ENCODE data around the gene CAMLG. TPM values are rescaled to one million over a fixed set of nuclear protein-coding genes. Genes with fewer than 3 reads are reported as not detected.
A peak's percentile ranks its signal among the peaks of the same experiment; 100 is the strongest.

The CAMLG gene
- polyA plus RNA-seq (2012; rRNA removed), result 11.9 and 16.9 TPM in 2 replicates
- polyA plus RNA-seq (2012; cell fraction: cytosol; rRNA removed), result 24.7 and 29.6 TPM in 2 replicates
- 4.4 and 6.8 TPM in 2 replicates for polyA plus RNA-seq (2012; cell fraction: nucleus; rRNA removed)

DNA sequence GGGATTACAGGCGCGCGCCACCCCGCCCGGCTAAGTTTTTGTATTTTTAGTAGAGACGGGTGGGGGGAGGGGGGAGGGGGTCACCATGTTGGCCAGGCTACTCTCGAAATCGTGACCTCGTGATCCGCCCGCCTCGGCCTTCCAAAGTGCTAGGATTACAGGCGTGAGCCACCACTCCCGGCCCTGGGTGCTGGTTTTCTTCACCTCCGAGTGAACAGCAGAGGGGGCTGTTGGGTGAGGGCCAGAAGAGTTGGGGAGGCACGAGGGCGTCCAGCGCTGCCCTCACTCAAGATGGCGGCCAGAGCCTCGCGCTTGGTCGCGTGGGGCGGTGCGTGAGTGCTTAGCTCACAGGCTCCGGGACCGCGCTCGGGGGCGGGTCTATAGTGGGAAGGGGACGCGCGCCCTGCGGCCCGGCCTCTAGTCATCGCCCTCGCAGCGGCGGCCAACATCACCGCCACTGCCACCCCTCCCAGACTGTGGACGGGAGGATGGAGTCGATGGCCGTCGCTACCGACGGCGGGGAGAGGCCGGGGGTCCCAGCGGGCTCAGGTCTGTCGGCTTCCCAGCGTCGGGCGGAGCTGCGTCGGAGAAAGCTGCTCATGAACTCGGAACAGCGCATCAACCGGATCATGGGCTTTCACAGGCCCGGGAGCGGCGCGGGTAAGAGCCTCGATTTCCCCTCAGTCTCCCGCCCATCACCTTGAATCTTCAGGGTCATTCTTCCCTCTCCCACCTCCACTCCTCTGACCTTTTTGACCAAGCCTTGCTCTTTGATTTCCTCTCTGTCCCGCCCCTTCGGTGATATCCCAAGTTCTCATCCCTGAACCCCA is at the start of gene CAMLG:
Gene CAMLG, plus strand, starts transcription at position 416 of the 830 bp plus-strand sequence. Its CDS starts 73 bp downstream, at position 489.
- CTCF ChIA-PET, result interaction anchor here (0.5 to 3.5 kb wide), 12 partner anchors 13 to 591 kb away, joined by 3 to 14 read pairs (median 3); partner anchors contain the start of genes C5orf24, DDX46 and PCBD2
- peak within 1 kb of the TSS; percentile 79 for H3K9ac ChIP-seq
- WGBS (ENCODE audit: low lambda C conversion rate), result 2% methylated on average over 28 of the region's 66 CpGs
- H2AFZ ChIP-seq (ENCODE audit: low read depth), result peak within 1 kb of the TSS; percentile 99
- H3K9me3 ChIP-seq, result no peaks in the 10 kb centered on the region
- peak within 1 kb of the TSS; percentile 76 to 84 for H3K4me3 ChIP-seq (ENCODE audit: low read depth in 2 of 2, low read length in 1 of 2)
- H3F3A ChIP-seq (replicated peaks; ENCODE audit: insufficient read depth), result peaks cover 8% of the 10 kb centered on the region
- H3K36me3 ChIP-seq (replicated peaks in 1 of 2; ENCODE audit: control insufficient read depth in 1 of 2, insufficient read depth in 2 of 2, low read length in 1 of 2), result peaks cover 6 to 20% of the 10 kb centered on the region in 2 experiments
- POLR2A ChIA-PET, result interaction anchor here (0.6 to 1.6 kb wide), 7 partner anchors 20 to 1846 kb away, joined by 3 to 11 read pairs (median 4); partner anchors contain the start of genes DDX46, HSPA4, PCBD2 and TXNDC15
- H3K27ac ChIP-seq (ENCODE audit: low read depth in 2 of 2, low read length in 1 of 2), result peak within 1 kb of the TSS; percentile 82 to 90
- no peaks in the 10 kb centered on the region for H3K27me3 ChIP-seq (ENCODE audit: insufficient read depth)
- 0 out of 2 replicates have a peak, but pooled peaks cover 3% of the 10 kb centered on the region for H4K20me1 ChIP-seq (ENCODE audit: insufficient read depth)
- peaks cover 0 to 12% of the 10 kb centered on the region in 2 experiments; a peak in 2 of 4 replicates for H3K4me1 ChIP-seq (ENCODE audit: control insufficient read depth in 1 of 2, insufficient read depth in 2 of 2, low read depth in 1 of 2, low read length in 1 of 2)
- no peaks in the 10 kb centered on the region for H3K9me2 ChIP-seq
- peak within 1 kb of the TSS; percentile 78 for H3K4me2 ChIP-seq
- peak; percentile 94 for DNase-seq
- peaks cover 49% of the 10 kb centered on the region for H3K79me2 ChIP-seq (ENCODE audit: insufficient read depth)
- TF ChIP-seq YY1 (IDR thresholded peaks at IDR 0.05; ENCODE audit: low read depth) (peak; percentile 97), TCF12 (IDR thresholded peaks at IDR 0.05) (no peak), SIN3A (IDR thresholded peaks at IDR 0.05; ENCODE audit: borderline replicate concordance, low read depth, low read length) (no peak), GATA2 (CRISPR knock-in tag; IDR thresholded peaks at IDR 0.05) (no peak), RFX5 (IDR thresholded peaks at IDR 0.05; ENCODE audit: low read length) (no peak), EZH2phosphoT487 (IDR thresholded peaks at IDR 0.05; ENCODE audit: borderline replicate concordance, low read depth) (no peak), JUND (IDR thresholded peaks at IDR 0.05) (no peak), RAD21 (IDR thresholded peaks at IDR 0.05; ENCODE audit: low read length) (peak; percentile 44; the same call in 1 of the 2 replicates), MEF2A (IDR thresholded peaks at IDR 0.05; ENCODE audit: borderline replicate concordance, low read depth) (no peak), EP300 (IDR thresholded peaks at IDR 0.05; ENCODE audit: borderline replicate concordance in 1 of 2, low read depth in 1 of 2, low read length in 1 of 2) (no peak), ELF1 (IDR thresholded peaks at IDR 0.05) (0 out of 2 replicates have a peak, but pooled peaks have one; percentile 22), RXRA (IDR thresholded peaks at IDR 0.05; ENCODE audit: borderline replicate concordance, low read depth) (no peak), TAF1 (IDR thresholded peaks at IDR 0.05; ENCODE audit: borderline replicate concordance, low read depth, low read length) (peak; percentile 59; the same call in 1 of the 2 replicates), NFIC (IDR thresholded peaks at IDR 0.05; ENCODE audit: borderline replicate concordance) (no peak), NRF1 (IDR thresholded peaks at IDR 0.05; ENCODE audit: low read depth, low read length) (no peak), FOXJ3 (CRISPR knock-in tag; IDR thresholded peaks at IDR 0.05) (no peak), GABPA (IDR thresholded peaks at IDR 0.05; ENCODE audit: low read depth) (peak; percentile 38; the same call in 1 of the 2 replicates), TEAD4 (IDR thresholded peaks at IDR 0.05; ENCODE audit: borderline replicate concordance, insufficient read depth) (no peak), CHD2 (IDR thresholded peaks at IDR 0.05; ENCODE audit: low read length, partially characterized antibody) (peak; percentile 83)
- TF ChIP-seq, protein P1, sequence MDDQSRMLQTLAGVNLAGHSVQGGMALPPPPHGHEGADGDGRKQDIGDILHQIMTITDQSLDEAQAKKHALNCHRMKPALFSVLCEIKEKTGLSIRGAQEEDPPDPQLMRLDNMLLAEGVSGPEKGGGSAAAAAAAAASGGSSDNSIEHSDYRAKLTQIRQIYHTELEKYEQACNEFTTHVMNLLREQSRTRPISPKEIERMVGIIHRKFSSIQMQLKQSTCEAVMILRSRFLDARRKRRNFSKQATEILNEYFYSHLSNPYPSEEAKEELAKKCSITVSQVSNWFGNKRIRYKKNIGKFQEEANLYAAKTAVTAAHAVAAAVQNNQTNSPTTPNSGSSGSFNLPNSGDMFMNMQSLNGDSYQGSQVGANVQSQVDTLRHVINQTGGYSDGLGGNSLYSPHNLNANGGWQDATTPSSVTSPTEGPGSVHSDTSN (IDR thresholded peaks at IDR 0.05), result no peak; the same call in 1 of the 2 replicates
- TF ChIP-seq, protein P2, sequence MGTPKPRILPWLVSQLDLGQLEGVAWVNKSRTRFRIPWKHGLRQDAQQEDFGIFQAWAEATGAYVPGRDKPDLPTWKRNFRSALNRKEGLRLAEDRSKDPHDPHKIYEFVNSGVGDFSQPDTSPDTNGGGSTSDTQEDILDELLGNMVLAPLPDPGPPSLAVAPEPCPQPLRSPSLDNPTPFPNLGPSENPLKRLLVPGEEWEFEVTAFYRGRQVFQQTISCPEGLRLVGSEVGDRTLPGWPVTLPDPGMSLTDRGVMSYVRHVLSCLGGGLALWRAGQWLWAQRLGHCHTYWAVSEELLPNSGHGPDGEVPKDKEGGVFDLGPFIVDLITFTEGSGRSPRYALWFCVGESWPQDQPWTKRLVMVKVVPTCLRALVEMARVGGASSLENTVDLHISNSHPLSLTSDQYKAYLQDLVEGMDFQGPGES (IDR thresholded peaks at IDR 0.05; ENCODE audit: low read depth, low read length), result no peak
- TF ChIP-seq, protein P3, sequence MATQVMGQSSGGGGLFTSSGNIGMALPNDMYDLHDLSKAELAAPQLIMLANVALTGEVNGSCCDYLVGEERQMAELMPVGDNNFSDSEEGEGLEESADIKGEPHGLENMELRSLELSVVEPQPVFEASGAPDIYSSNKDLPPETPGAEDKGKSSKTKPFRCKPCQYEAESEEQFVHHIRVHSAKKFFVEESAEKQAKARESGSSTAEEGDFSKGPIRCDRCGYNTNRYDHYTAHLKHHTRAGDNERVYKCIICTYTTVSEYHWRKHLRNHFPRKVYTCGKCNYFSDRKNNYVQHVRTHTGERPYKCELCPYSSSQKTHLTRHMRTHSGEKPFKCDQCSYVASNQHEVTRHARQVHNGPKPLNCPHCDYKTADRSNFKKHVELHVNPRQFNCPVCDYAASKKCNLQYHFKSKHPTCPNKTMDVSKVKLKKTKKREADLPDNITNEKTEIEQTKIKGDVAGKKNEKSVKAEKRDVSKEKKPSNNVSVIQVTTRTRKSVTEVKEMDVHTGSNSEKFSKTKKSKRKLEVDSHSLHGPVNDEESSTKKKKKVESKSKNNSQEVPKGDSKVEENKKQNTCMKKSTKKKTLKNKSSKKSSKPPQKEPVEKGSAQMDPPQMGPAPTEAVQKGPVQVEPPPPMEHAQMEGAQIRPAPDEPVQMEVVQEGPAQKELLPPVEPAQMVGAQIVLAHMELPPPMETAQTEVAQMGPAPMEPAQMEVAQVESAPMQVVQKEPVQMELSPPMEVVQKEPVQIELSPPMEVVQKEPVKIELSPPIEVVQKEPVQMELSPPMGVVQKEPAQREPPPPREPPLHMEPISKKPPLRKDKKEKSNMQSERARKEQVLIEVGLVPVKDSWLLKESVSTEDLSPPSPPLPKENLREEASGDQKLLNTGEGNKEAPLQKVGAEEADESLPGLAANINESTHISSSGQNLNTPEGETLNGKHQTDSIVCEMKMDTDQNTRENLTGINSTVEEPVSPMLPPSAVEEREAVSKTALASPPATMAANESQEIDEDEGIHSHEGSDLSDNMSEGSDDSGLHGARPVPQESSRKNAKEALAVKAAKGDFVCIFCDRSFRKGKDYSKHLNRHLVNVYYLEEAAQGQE (IDR thresholded peaks at IDR 0.05; ENCODE audit: low read depth, low read length), result no peak
- TF ChIP-seq, protein P4, sequence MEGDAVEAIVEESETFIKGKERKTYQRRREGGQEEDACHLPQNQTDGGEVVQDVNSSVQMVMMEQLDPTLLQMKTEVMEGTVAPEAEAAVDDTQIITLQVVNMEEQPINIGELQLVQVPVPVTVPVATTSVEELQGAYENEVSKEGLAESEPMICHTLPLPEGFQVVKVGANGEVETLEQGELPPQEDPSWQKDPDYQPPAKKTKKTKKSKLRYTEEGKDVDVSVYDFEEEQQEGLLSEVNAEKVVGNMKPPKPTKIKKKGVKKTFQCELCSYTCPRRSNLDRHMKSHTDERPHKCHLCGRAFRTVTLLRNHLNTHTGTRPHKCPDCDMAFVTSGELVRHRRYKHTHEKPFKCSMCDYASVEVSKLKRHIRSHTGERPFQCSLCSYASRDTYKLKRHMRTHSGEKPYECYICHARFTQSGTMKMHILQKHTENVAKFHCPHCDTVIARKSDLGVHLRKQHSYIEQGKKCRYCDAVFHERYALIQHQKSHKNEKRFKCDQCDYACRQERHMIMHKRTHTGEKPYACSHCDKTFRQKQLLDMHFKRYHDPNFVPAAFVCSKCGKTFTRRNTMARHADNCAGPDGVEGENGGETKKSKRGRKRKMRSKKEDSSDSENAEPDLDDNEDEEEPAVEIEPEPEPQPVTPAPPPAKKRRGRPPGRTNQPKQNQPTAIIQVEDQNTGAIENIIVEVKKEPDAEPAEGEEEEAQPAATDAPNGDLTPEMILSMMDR (IDR thresholded peaks at IDR 0.05), result peak; percentile 67
- TF ChIP-seq, protein P5, sequence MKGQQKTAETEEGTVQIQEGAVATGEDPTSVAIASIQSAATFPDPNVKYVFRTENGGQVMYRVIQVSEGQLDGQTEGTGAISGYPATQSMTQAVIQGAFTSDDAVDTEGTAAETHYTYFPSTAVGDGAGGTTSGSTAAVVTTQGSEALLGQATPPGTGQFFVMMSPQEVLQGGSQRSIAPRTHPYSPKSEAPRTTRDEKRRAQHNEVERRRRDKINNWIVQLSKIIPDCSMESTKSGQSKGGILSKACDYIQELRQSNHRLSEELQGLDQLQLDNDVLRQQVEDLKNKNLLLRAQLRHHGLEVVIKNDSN (IDR thresholded peaks at IDR 0.05; ENCODE audit: borderline replicate concordance, low read depth), result peak; percentile 84; the same call in 1 of the 2 replicates
